AG04450 (cell line): ENCODE data around the gene NBPF4. TPM values are rescaled to one million over a fixed set of nuclear protein-coding genes. Genes with fewer than 3 reads are reported as not detected.
"Not testable (repeated sequence)": the region's sequence is repeated elsewhere in the genome, so short reads cannot be mapped to it uniquely, and the experiment has no call there.

Source experiments
- CTCF ChIA-PET: fragments of 300-600, 350-600 bp; formaldehyde crosslinking; extraction: SDS; loops from one replicate; lab custom pipeline; 2022; ENCODE audit warnings: antibody characterized with exemption, inconsistent platforms; lab: Charles Lee
- POLR2A ChIA-PET: fragments of 350-600 bp; formaldehyde crosslinking; extraction: SDS; loops from one replicate; lab custom pipeline; 2021; ENCODE audit warnings: antibody characterized with exemption, inconsistent platforms; lab: Yijun Ruan, JAX
- DNase-seq: peaks from one replicate; pipeline ENCODE4 v3.0.0-alpha.2; 2011; ENCODE audit warnings: low read depth, low spot score
- H3K27ac ChIP-seq: one replicate; pipeline ENCODE4 v1.5.1; 2012; ENCODE audit warnings: low read depth, low read length, control low read depth
- H3K27me3 ChIP-seq: one replicate; pipeline ENCODE4 v1.6.0; 2012; ENCODE audit warnings: low read length; ENCODE audit not compliant: control insufficient read depth, insufficient read depth
- H3K4me3 ChIP-seq: 2 replicates; pipeline ENCODE4 v1.5.1; 2011; ENCODE audit warnings: mild to moderate bottlenecking, low read depth, low read length, control low read depth
- H3K9me3 ChIP-seq: 2 replicates; pipeline ENCODE4 v1.5.1; 2012; ENCODE audit warnings: low read length; ENCODE audit not compliant: control insufficient read depth, insufficient read depth
- CTCF ChIP-seq: IDR thresholded peaks from 2 replicates; pipeline ENCODE4 v1.5.1; 2011; ENCODE audit warnings: low read depth, low read length, control low read depth, inconsistent platforms
- polyA plus RNA-seq: library from polyadenylated mRNA; depleted of rRNA; stranded (reverse); fragments of >200 nt; gene quantifications from 2 replicates; pipeline ENCODE4 v1.2.3, GENCODE V29; 2011

NBPF4 gene
- polyA plus RNA-seq, 1 experiment, result not detected

GRCh38 chr1:108229976-108230375 is 13.9 kb downstream of the NBPF4 start:
- DNase-seq, H3K27ac ChIP-seq, POLR2A ChIA-PET, CTCF ChIA-PET, H3K4me3 ChIP-seq, H3K9me3 ChIP-seq, H3K27me3 ChIP-seq: not testable (repeated sequence)

GRCh38 chr1:108227772-108228171 is 16.1 kb downstream of the NBPF4 start:
- H3K4me3 ChIP-seq, DNase-seq, POLR2A ChIA-PET, H3K27ac ChIP-seq, H3K9me3 ChIP-seq, CTCF ChIA-PET, H3K27me3 ChIP-seq: not testable (repeated sequence)

GRCh38 chr1:108226855-108227254 is 17.0 kb downstream of the NBPF4 start:
- CTCF ChIA-PET, DNase-seq, POLR2A ChIA-PET, H3K27ac ChIP-seq, H3K4me3 ChIP-seq, H3K27me3 ChIP-seq, H3K9me3 ChIP-seq: not testable (repeated sequence)

- POLR2A ChIA-PET, result not testable (repeated sequence)
Measured at GRCh38 chr1:108223226-108223625, 20.6 kb downstream of the NBPF4 start.

GRCh38 chr1:108217515-108218174 is 26.2 kb downstream of the NBPF4 start:
- DNase-seq, CTCF ChIA-PET, POLR2A ChIA-PET, H3K27ac ChIP-seq, H3K27me3 ChIP-seq, H3K9me3 ChIP-seq, H3K4me3 ChIP-seq: not testable (repeated sequence)

More at GRCh38 chr1:108223226-108223625, 20.6 kb downstream of the NBPF4 start:
- H3K4me3 ChIP-seq, CTCF ChIA-PET, DNase-seq, H3K9me3 ChIP-seq, H3K27me3 ChIP-seq, H3K27ac ChIP-seq: not testable (repeated sequence)

- DNase-seq, H3K9me3 ChIP-seq, H3K27ac ChIP-seq, CTCF ChIA-PET, H3K27me3 ChIP-seq, POLR2A ChIA-PET, H3K4me3 ChIP-seq: not testable (repeated sequence)
Measured at GRCh38 chr1:108217007-108217406, 26.9 kb downstream of the NBPF4 start.

- CTCF ChIA-PET, H3K9me3 ChIP-seq, DNase-seq, H3K4me3 ChIP-seq, H3K27ac ChIP-seq, POLR2A ChIA-PET: not testable (repeated sequence)
- peaks cover 13% of the 10 kb centered on the region for H3K27me3 ChIP-seq
Measured at GRCh38 chr1:108216028-108216890, 27.6 kb downstream of the NBPF4 start.

GRCh38 chr1:108214641-108215465 is 29.0 kb downstream of the NBPF4 start:
- H3K4me3 ChIP-seq, CTCF ChIA-PET, DNase-seq, POLR2A ChIA-PET, H3K27ac ChIP-seq, H3K9me3 ChIP-seq: not testable (repeated sequence)
- peak; percentile 55 for TF ChIP-seq CTCF
- H3K27me3 ChIP-seq, result peaks cover 13% of the 10 kb centered on the region
